Measurements from ENCODE around the gene TSSK2.

The TSSK2 gene

GRCh38 chr22:19106886-19107729 lies 24.0 kb upstream of the TSSK2 start:
- DNase-seq, result no peak

GRCh38 chr22:19107730-19108074 lies 23.4 kb upstream of the TSSK2 start:
- DNase-seq, result no peak

DNA sequence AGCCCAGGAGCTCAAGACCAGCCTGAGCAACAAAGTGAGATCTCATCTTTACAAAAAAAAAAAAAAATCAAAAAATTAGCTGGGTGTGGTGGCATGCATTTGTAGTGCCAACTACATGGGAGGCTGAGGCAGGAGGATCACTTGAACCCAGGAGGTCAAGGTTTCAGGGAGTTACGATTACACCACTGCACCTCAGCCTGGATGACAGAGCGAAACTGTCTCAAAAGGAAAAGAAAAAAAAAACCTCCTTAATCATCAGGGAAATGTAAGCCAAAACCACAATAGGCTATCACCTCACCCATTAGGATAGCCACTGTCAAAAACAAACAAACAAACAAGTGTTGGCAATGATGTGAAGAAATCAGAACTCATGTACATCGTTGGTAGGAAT lies 22.3 kb upstream of the TSSK2 start:
- DNase-seq, result no peak

- peak; percentile 25 for DNase-seq
Observed at GRCh38 chr22:19109198-19110063, 21.7 kb upstream of the TSSK2 start.

DNA sequence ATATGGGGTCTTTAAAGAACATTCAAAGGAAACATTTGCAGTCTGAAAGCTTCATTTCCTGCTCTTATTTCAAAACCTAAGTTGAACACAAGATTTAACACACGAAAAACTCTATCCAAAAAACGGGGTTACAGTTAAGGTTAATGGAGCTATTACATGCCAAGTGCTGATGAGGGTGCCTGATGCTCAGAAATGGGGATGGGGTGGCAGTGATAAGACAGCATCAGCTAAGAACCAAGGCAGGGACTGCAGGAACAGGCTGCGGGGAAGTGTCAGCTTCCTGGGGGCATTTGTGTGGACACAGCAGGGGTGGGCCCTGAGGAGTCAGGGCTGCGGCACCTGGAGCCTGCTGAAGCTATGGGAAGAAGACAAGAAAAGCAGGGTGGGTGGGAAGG lies 21.0 kb upstream of the TSSK2 start:
- no peak for DNase-seq

DNA sequence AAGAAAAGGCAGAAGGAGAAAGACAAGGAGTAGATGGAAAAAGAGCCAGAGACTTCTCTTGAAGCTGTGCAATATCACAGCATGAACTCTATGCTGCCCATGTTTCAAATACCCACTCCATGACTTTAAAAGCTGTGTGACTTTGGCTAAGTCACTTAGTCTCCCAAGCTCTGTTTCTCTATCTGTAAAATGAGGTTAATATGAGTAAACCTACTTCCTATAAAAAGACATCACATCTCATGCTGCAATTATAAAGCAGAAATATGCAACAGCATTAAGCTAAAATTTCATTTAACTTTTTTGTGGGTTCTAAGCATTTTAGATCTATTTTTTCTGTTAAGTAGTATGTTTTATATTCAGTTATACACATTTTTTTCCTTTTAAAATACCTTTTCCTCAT lies 20.5 kb upstream of the TSSK2 start:
- DNase-seq, result no peak

GRCh38 chr22:19111140-19111539 lies 20.0 kb upstream of the TSSK2 start:
- DNase-seq, result no peak

DNA sequence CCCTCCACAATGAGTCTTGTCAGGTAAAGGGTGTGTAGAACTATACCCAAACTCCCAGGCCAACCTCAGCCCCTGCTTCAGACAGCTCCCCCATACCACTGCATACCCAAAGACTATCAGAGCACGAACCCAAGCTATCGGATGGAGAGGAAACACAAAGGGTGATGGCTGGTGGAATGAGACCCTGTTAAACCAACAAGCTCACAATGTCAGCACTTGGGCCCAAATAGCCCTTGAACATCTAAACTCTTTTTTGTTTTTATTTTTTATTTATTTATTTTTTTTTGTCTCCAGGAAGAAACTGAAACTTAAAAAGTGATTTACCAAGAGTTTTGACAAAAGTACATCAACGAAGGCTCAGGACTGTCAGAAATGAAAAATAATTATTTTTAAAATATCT lies 19.5 kb upstream of the TSSK2 start:
- DNase-seq, result no peak

DNA sequence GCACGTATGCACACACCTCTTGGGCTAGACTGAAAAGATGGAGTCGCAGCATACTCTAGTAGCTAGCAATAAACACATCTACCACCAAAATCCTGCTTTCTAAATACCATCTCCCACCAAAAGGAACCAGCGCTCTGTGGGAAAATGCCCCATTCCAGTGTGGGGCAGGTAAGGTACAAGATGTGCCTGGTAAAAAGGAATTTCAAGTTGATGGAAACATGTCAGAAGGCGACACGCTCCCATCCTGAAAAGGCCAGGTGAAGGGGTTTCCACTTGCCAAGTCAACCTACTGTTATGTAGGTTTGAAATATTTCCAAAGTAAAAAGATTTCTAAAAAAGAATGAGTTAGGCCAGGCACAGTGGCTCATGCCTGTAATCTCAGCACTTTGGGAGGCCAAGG lies 17.7 kb upstream of the TSSK2 start:
- DNase-seq, result no peak

DNA sequence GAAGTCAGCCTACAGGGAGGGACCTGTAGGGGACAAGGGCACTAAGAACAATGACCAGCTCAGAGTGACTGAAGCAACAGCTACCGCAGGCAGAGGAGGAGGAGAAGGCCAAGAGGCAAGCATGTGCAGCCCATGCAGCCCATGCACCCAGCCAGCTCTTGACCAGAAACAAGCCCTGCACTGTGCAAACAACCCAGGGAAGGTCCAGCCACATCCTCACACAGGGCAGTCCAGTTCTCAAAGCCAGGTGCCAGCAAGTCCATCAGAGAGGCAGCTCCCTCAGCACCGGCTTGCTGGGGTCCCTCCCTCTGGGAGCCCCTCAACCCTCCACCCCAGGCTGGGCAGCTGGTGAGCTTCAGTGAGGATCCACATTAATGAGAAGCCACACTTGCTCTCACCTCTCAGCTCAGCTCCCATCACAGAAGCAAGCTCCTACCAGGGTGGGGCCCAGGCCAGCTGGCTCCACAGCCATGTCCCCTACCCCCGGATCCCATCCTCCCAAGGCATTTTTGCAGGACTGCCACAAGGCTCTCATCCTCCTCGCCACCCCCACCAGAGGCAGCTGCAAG lies 16.0 kb upstream of the TSSK2 start:
- no peak for DNase-seq

DNA sequence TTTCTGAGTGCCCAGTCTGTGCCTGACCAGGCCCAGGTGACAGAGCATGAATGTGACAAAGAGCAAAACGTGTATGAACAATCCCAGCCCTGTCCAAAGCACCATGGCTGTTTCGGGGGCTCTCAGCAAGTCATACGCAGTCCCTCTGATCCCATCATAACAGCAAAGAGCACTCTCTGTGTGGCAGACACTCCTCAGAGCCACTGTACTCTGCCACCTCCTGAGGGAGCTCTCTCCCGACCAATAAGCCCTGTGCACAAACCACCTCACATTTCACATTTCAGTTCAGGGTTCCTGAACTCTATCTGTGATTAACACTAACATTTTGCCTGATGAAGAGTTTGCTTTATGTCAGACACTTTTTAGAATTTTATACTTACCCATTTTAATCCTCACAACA lies 15.5 kb upstream of the TSSK2 start:
- no peak for DNase-seq

DNA sequence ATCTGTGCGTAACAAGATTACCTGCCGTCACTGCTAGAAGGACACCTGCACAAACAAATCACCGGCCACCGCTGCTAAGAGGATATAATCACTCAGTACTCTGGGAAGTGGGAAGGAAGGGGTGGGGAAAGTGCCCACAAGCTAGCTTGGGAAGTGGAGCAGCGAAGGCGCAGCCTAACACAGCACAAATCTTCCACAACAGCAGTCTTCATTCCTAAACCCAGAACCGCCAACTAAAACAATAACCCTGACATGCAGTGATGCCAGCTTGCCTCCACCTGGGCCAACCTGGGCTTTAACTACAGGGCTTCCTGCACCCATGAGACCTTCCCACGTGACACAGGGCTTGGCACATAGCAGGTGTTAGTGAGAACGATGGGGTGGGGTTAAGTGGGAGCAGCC lies 14.0 kb upstream of the TSSK2 start:
- no peak for DNase-seq

DNA sequence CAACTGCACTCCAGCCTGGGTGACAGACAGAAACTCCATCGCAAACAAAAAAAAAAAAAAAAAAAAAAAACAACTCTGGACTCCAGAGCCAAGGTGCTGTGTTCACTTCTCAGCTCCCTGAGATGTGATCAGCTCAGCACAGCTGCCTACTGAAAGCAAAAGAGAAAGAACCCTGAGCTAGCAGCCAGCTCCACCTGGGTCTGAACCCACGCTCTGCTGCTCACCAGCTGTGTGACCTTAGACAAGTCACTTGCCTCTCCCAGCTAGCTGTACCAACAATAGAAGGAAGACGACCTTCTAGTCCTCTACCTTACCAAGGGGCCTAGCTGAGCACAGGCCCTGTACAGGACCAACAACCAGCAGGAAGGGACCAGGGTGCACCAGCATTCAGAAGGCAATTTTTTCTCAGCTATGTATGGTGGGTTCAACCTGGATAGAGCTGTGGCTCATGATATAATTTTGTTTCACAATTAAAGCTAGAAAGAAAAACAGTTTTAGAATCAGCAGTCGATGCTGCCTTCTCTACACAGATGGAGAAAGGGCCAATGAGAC lies 12.7 kb upstream of the TSSK2 start:
- DNase-seq, result no peak

DNA sequence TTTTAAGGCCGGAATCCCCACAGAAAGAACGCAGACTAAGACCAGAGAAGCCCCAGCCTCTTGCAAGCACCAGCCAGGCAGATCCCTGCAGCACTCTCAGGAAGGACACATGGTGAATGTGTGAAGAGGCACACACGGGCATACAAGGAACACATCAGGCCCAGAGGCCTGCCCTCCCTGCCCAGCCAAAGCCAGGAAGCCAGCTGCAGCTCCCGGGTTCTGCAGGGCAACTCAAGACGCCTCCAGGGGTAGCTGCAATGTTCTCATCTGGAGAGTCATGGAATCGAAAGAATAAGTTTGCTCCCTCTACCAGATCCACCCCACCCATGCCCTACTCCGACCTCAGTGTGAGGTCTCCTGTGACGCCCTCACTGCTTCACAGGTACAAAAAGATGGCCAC lies 11.2 kb upstream of the TSSK2 start:
- DNase-seq, result no peak

- DNase-seq, result no peak
Observed at GRCh38 chr22:19120829-19121630, 10.1 kb upstream of the TSSK2 start.

GRCh38 chr22:19121631-19122142 lies 9.4 kb upstream of the TSSK2 start:
- DNase-seq, result peak; percentile 9

GRCh38 chr22:19122143-19122751 lies 8.9 kb upstream of the TSSK2 start, which contains the start of gene DGCR2:
TSS of gene DGCR2 (minus strand) at chr22:19122412. CDS start at chr22:19122206, 206 bp downstream.
- peak; percentile 95 for DNase-seq

GRCh38 chr22:19122752-19123492 lies 8.2 kb upstream of the TSSK2 start:
- no peak for DNase-seq

DNA sequence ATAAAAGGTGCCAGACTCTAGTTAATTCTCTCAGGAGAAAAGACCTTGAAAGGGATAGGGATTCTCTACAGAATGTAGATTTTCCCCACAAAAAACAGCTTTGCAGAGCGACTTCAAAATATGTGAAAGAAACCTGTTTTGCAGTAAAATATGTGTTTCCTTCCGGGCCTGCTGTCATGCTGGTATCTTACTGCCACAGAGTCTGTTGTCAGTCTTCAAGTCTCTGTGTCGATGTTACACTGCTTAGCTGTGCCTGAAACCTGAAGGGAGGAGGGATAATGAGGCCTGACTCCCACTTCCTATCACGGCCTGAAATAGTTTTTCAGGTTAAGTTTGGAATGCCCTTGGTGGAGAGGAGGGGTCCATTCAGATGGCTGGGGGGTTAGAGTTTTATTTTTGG lies 7.2 kb upstream of the TSSK2 start:
- DNase-seq, result no peak

DNA sequence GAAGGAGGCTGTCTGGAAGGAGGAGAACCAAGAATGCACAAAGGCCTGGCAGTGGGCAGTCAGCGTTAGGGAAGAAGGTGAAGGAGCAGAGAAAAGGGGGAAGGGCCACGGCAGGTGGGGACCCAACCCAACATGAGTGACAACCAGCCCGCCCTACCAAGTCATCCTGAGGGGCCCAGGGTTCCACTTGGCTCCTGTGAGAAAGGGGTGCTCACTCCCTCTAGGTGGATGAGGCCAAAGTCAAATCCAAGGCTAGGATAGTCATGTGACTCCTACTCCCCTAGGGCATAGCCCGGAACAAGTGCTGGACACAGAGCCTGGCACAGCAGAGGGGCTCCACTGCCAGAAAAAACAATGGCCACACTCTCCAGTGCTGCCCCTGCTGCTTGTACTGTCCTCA lies 6.7 kb upstream of the TSSK2 start:
- no peak for DNase-seq

GRCh38 chr22:19125011-19125410 lies 6.1 kb upstream of the TSSK2 start:
- no peak for DNase-seq
